Kidney (tissue), 14 donors: Measurements from ENCODE around the gene AFAP1L2. TPM values are rescaled to one million over a fixed set of nuclear protein-coding genes. Genes with fewer than 3 reads are reported as not detected.

Experiments
- DNase-seq, 5 donors: peaks; one replicate each; pipeline ENCODE4 v3.0.0-alpha.2; 2013 to 2020
- FAIRE-seq: peaks from 2 replicates; lab custom pipeline; 2012; peaks lifted over from hg19 to GRCh38; lab: Jason Lieb, UNC
- H3K27ac ChIP-seq, 2 donors: one replicate each; pipeline ENCODE4 v1.7.0; 2013; ENCODE audit warnings: low read depth in 2 of 2, low read length in 2 of 2, inconsistent platforms in 1 of 2
- H3K27me3 ChIP-seq: one replicate; pipeline ENCODE4 v1.7.1; 2013; ENCODE audit warnings: low read length, inconsistent platforms; ENCODE audit not compliant: control insufficient read depth, insufficient read depth
- H3K36me3 ChIP-seq, 3 donors: one replicate each; pipeline versions ENCODE4 v1.7.0 to v1.7.1; 2013; ENCODE audit warnings: low read length in 3 of 3, control low read depth in 1 of 3, inconsistent platforms in 1 of 3; ENCODE audit not compliant: insufficient read depth in 3 of 3, control insufficient read depth in 2 of 3
- H3K4me1 ChIP-seq, 3 donors: one replicate each; pipeline versions ENCODE4 v1.7.0 to v1.7.1; 2013; ENCODE audit warnings: low read length in 3 of 3, inconsistent platforms in 1 of 3, low read depth in 1 of 3; ENCODE audit not compliant: control insufficient read depth in 2 of 3, insufficient read depth in 2 of 3
- H3K4me3 ChIP-seq, 3 donors: one replicate each; pipeline versions ENCODE4 v1.7.0 to v1.8.1; 2013; ENCODE audit warnings: low read length in 3 of 3, control low read depth in 1 of 3, inconsistent platforms in 1 of 3
- H3K9ac ChIP-seq, 3 donors: one replicate each; pipeline versions ENCODE4 v1.7.0 to v1.7.1; 2013; ENCODE audit warnings: low read length in 3 of 3, control low read depth in 1 of 3, inconsistent platforms in 1 of 3
- H3K9me3 ChIP-seq, 3 donors: one replicate each; pipeline versions ENCODE4 v1.7.0 to v1.7.1; 2013; ENCODE audit warnings: low read length in 3 of 3, control low read depth in 1 of 3, inconsistent platforms in 1 of 3; ENCODE audit not compliant: control insufficient read depth in 2 of 3, insufficient read depth in 1 of 3
- CTCF ChIP-seq: IDR thresholded peaks from 3 replicates; pipeline ENCODE4 v1.5.1; 2012; ENCODE audit warnings: mild to moderate bottlenecking, moderate library complexity, borderline replicate concordance; ENCODE audit not compliant: insufficient read depth; ENCODE audit errors: extremely low read depth
- intact Hi-C: fragments of 100-400 bp; cut with DNase I; formaldehyde crosslinking; loops from one replicate; pipeline ENCODE4 v1.11.1; 2022
- polyA plus RNA-seq: library from polyadenylated mRNA; stranded (reverse); fragments of 350-450 nt; fragmentation: Illumina TruSeq; extraction: RNeasy Lipid Tissue Mini Kit (QIAGEN cat#74804); gene quantifications from one replicate; pipeline ENCODE4 v1.2.3, GENCODE V29; 2014; ENCODE audit warnings: low read depth, low replicate concordance; ENCODE audit not compliant: insufficient read depth
- total RNA-seq: library from RNA; stranded (reverse); fragmentation: NEBNext Ultra II Directional; extraction: Animal tissue kit (Norgen Biotek cat#: 25700); gene quantifications from one replicate; pipeline ENCODE4 v1.2.1, GENCODE V29; 2021
- donor health status: control.
- donor health status: control.
- donor health status: control.
- donor health status: control.
- donor health status: control.
- donor health status: DM: yes; HTN: yes; CAD: no.
- donor health status: Normal renal cell carcinoma (clear cell type).

The AFAP1L2 gene
- total and polyA plus RNA-seq, 2 donors from 2014 or later, result 19.8 to 24.0 TPM

GRCh38 chr10:114294549-114294948 lies 109.8 kb downstream of the AFAP1L2 start:
- DNase-seq, result no peak

DNA sequence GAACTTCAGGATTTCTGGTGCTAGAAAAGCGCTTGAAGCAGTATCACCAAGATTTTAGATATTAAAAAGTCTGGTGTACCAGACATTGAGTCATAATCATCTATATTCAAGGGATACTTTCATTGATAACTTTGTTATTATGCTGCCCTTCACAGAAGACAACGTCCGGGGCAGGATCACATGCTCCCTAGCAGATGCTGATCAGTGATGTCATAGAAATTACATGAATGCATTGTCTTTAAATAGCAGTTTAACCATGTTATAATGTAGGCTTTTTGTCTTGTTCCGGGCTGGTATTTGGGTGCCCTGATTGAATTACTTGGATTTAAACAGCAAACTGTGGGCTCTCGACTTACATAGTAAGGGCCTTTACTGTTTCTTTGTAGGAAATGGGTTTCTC lies 111.2 kb downstream of the AFAP1L2 start:
- intact Hi-C loops, result no loop called here
- H3K9ac ChIP-seq, result no peak overlapping the region
- H3K27ac ChIP-seq, result no peak overlapping the region
- no peak for TF ChIP-seq CTCF
- H3K4me3 ChIP-seq, result no peak overlapping the region
- peaks cover 1 to 14% (median 11%) of the 10 kb centered on the region in 3 donors for H3K9me3 ChIP-seq
- H3K4me1 ChIP-seq, result no peaks in the 10 kb centered on the region
- no peaks in the 10 kb centered on the region for H3K27me3 ChIP-seq
- FAIRE-seq, result no peak
- peak in 1 of 5 donors; percentile 17 for DNase-seq
- peaks cover 5 to 22% (median 12%) of the 10 kb centered on the region in 3 donors for H3K36me3 ChIP-seq

More at GRCh38 chr10:114294549-114294948, 109.8 kb downstream of the AFAP1L2 start:
- TF ChIP-seq CTCF, result no peak
- H3K27ac ChIP-seq, result no peak overlapping the region
- no peaks in the 10 kb centered on the region for H3K27me3 ChIP-seq
- FAIRE-seq, result no peak
- no peak overlapping the region for H3K4me3 ChIP-seq
- no peaks in the 10 kb centered on the region for H3K4me1 ChIP-seq
- no peak overlapping the region for H3K9ac ChIP-seq
- peaks cover 1 to 14% (median 11%) of the 10 kb centered on the region in 3 donors for H3K9me3 ChIP-seq
- intact Hi-C loops, result no loop called here
- peaks cover 5 to 22% (median 14%) of the 10 kb centered on the region in 3 donors for H3K36me3 ChIP-seq

DNA sequence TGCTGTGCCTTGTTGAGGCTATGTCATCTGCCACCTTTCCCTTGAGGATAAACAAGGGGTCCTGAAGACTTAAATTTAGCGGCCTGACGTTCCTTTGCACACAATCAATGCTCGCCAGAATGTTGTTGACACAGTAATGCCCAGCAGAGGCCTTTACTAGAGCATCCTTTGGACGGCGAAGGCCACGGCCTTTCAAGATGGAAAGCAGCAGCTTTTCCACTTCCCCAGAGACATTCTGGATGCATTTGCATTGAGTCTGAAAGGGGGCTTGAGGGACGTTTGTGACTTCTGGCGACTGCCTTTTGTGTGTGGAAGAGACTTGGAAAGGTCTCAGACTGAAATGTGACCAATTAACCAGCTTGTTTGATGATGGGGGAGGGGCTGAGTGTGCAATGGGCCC lies 112.8 kb downstream of the AFAP1L2 start:
- H3K4me3 ChIP-seq, result no peak overlapping the region
- H3K27me3 ChIP-seq, result no peaks in the 10 kb centered on the region
- H3K4me1 ChIP-seq, result no peaks in the 10 kb centered on the region
- no peak for TF ChIP-seq CTCF
- peaks cover 1 to 13% (median 11%) of the 10 kb centered on the region in 3 donors for H3K9me3 ChIP-seq
- FAIRE-seq (no peak), DNase-seq (peak in 1 of 5 donors; percentile 63)
- intact Hi-C loops, result no loop called here
- H3K9ac ChIP-seq, result no peak overlapping the region
- no peak overlapping the region for H3K27ac ChIP-seq
- peaks cover 5 to 12% (median 5%) of the 10 kb centered on the region in 3 donors for H3K36me3 ChIP-seq

DNA sequence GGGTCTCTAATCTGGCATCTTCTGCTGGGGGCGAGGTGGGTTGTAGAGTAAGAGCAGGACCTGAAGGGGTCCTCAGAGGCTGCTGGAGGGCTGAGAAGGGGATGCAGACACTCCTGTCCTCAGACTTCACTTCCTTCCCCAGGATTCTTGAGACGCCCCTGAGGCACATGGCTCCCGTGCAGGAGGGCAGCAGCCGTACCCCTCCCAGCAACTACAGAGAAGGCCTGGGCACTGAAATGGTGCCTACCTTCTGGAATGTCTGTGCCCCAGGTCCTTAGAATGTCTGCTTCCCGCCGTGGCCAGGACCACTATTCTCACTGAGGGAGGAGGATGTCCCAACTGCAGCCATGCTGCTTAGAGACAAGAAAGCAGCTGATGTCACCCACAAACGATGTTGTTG lies 113.2 kb downstream of the AFAP1L2 start:
- no peak for FAIRE-seq
- DNase-seq, result peak in 1 of 5 donors; percentile 31
- H3K4me3 ChIP-seq, result no peak overlapping the region

More for the DNA sequence above, 113.2 kb downstream of the AFAP1L2 start:
- Histone ChIP-seq H3K27me3 (no peaks in the 10 kb centered on the region), H3K4me1 (no peaks in the 10 kb centered on the region), H3K27ac (no peak overlapping the region), H3K9me3 (peaks cover 1 to 9% (median 7%) of the 10 kb centered on the region in 3 donors), H3K36me3 (peaks cover 1 to 7% (median 3%) of the 10 kb centered on the region in 3 donors), H3K9ac (no peak overlapping the region)
- intact Hi-C loops, result no loop called here
- TF ChIP-seq CTCF, result no peak
